ENCODE measurements around the gene PFKFB4. TPM values are rescaled to one million over a fixed set of nuclear protein-coding genes. Genes with fewer than 3 reads are reported as not detected.

PFKFB4 gene
- total RNA-seq, 3 donors from 2014 or later: 1.8 to 6.9 (median 5.2) TPM

- Histone ChIP-seq H3K27ac (no peak overlapping the region), H3K9me3 (no peaks in the 10 kb centered on the region), H3K27me3 (no peaks in the 10 kb centered on the region), H3K4me3 (no peak overlapping the region), H3K36me3 (no peaks in the 10 kb centered on the region), H3K4me1 (no peaks in the 10 kb centered on the region)
- TF ChIP-seq CTCF (IDR thresholded peaks at IDR 0.05): no peak
- no peak for DNase-seq (ENCODE audit: low spot score in 2 of 2)
- intact Hi-C loops (cut with DNase I; ENCODE audit: low total_unique reads): no loop called here
Observed at GRCh38 chr3:48514431-48515227, 42.0 kb downstream of the PFKFB4 start.

GRCh38 chr3:48511551-48511950 is 45.1 kb downstream of the PFKFB4 start:
- H3K36me3 ChIP-seq: no peaks in the 10 kb centered on the region
- DNase-seq (ENCODE audit: low spot score in 2 of 2): no peak
- H3K27me3 ChIP-seq: no peaks in the 10 kb centered on the region
- intact Hi-C loops (cut with DNase I; ENCODE audit: low total_unique reads): no loop called here
- no peak for TF ChIP-seq CTCF (IDR thresholded peaks at IDR 0.05)
- TF ChIP-seq POLR2AphosphoS5 (IDR thresholded peaks at IDR 0.05): no peak
- TF ChIP-seq POLR2A (IDR thresholded peaks at IDR 0.05): no peak
- H3K27ac ChIP-seq: no peak overlapping the region
- H3K4me1 ChIP-seq: peaks cover 0 to 8% of the 10 kb centered on the region in 2 donors
- H3K9me3 ChIP-seq: no peaks in the 10 kb centered on the region
- no peak overlapping the region for H3K4me3 ChIP-seq

DNA sequence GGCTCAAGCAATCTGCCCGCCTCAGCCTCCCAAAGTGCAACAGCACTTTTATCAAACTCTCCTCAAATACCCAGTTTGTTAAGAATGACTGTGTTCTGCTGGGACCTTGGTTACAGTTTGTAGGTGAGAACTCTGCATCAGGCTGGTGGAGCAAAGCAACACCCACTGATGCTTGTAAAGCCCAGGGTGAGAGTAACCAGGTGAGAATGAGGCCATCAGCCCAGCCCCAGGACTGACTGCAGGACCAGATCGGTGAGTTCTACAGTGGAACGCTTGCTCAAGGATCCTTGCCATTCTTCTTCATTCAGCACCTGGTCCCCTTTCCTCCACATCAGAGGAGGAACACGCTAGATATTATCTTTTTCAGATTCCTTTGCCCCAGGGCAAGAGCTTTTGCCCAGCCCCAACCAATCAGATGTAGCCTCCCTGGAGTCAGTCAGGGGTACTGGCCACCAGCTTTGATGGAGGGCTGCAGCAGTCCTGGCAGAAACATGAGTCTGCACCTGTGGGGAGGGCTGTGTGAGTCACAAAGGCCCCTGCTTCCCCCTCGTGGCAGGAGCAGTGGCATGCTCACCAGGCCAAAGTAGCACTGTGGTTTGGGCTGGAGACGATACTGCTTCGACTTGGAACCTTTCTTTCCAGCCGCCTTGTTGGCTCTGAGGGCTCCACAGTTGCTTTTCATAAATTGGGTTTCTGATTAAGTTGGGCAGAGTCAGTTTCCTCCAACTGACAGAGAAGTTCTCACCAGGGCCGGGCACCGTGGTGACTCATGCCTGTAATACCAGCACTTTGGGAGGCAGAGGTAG is 49.1 kb downstream of the PFKFB4 start:
- intact Hi-C loops (cut with DNase I; ENCODE audit: low total_unique reads): no loop called here
- Histone ChIP-seq H3K27ac (peak overlapping the region; percentile 55 to 56), H3K4me3 (no peak overlapping the region), H3K9me3 (no peaks in the 10 kb centered on the region), H3K36me3 (no peaks in the 10 kb centered on the region), H3K27me3 (no peaks in the 10 kb centered on the region), H3K4me1 (peaks cover 8 to 10% of the 10 kb centered on the region in 2 donors)
- DNase-seq (ENCODE audit: low spot score in 2 of 2): peak; percentile 67 to 73
- peak in 1 of 3 donors; percentile 9 for TF ChIP-seq POLR2AphosphoS5 (IDR thresholded peaks at IDR 0.05)
- TF ChIP-seq POLR2A (IDR thresholded peaks at IDR 0.05): no peak
- TF ChIP-seq CTCF (IDR thresholded peaks at IDR 0.05): peak in 2 of 3 donors; percentile 46 to 71

DNA sequence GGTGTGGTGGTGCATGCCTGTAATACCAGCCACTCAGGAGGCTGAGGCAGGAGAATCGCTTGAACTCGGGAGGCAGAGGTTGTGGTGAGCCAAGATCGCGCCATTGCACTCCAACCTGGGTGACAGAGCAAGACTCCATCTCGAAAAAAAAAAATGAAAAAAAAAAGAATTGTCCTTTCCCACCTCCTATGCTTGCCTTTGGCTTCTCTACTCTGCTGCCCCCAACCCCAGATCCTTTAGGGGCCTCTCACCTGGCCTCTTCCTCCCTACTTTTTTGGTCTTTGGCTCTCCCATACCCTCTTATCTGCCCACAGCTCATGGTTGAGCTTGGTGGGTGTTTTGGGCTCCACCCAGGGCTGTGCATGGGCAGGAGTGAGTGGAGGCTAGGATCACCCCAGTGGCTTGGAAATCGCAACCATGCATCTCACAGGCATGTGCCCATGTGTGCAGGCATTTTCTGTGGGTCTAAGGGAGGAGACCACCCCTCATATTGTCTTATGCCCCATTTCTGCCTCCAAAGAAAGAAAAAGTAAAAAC is 50.6 kb downstream of the PFKFB4 start:
- Histone ChIP-seq H3K36me3 (no peaks in the 10 kb centered on the region), H3K9me3 (no peaks in the 10 kb centered on the region), H3K4me1 (peaks cover 8 to 10% of the 10 kb centered on the region in 2 donors), H3K27ac (no peak overlapping the region), H3K27me3 (no peaks in the 10 kb centered on the region), H3K4me3 (no peak overlapping the region)
- intact Hi-C loops (cut with DNase I; ENCODE audit: low total_unique reads): no loop called here
- DNase-seq (ENCODE audit: low spot score in 2 of 2): no peak
- TF ChIP-seq POLR2A (IDR thresholded peaks at IDR 0.05): no peak
- no peak for TF ChIP-seq CTCF (IDR thresholded peaks at IDR 0.05)
- no peak for TF ChIP-seq POLR2AphosphoS5 (IDR thresholded peaks at IDR 0.05)

DNA sequence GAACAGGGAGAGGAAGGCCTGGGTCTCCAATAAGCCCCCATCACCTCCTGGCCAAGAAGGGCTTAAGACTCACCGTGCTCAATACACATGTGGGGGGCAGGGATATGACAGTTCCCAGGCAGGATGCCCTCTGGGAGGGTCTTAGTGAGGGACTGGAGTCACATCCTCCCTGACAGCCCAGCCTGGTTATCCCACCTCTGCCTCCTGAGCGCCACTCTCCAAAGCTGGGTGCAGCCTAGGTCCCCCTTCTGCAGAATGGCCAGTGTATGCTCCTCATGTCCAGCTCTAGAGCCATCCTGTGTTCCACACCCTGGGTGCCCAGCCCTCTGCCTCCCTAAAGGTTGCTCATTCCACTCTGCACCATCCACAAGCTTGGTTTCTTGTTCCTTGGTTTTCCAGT is 51.5 kb downstream of the PFKFB4 start:
- intact Hi-C loops (cut with DNase I; ENCODE audit: low total_unique reads): no loop called here
- H3K4me3 ChIP-seq: peak overlapping the region in 1 of 3 donors; percentile 89
- TF ChIP-seq POLR2AphosphoS5 (IDR thresholded peaks at IDR 0.05) (no peak), CTCF (IDR thresholded peaks at IDR 0.05) (no peak), POLR2A (IDR thresholded peaks at IDR 0.05) (no peak)
- H3K36me3 ChIP-seq: no peaks in the 10 kb centered on the region
- no peaks in the 10 kb centered on the region for H3K9me3 ChIP-seq
- peak overlapping the region; percentile 92 to 97 for H3K27ac ChIP-seq
- no peak for DNase-seq (ENCODE audit: low spot score in 2 of 2)
- H3K4me1 ChIP-seq: peaks cover 8 to 10% of the 10 kb centered on the region in 2 donors
- H3K27me3 ChIP-seq: no peaks in the 10 kb centered on the region
